Measurements from ENCODE around the gene BTBD2. TPM values are rescaled to one million over a fixed set of nuclear protein-coding genes. Genes with fewer than 3 reads are reported as not detected.

BTBD2 gene
- total and polyA plus RNA-seq, 2 of the 13 experiments (the other 11 are each of a cell fraction or from before 2014, with no cell fraction given): 28.1 to 45.3 TPM

DNA sequence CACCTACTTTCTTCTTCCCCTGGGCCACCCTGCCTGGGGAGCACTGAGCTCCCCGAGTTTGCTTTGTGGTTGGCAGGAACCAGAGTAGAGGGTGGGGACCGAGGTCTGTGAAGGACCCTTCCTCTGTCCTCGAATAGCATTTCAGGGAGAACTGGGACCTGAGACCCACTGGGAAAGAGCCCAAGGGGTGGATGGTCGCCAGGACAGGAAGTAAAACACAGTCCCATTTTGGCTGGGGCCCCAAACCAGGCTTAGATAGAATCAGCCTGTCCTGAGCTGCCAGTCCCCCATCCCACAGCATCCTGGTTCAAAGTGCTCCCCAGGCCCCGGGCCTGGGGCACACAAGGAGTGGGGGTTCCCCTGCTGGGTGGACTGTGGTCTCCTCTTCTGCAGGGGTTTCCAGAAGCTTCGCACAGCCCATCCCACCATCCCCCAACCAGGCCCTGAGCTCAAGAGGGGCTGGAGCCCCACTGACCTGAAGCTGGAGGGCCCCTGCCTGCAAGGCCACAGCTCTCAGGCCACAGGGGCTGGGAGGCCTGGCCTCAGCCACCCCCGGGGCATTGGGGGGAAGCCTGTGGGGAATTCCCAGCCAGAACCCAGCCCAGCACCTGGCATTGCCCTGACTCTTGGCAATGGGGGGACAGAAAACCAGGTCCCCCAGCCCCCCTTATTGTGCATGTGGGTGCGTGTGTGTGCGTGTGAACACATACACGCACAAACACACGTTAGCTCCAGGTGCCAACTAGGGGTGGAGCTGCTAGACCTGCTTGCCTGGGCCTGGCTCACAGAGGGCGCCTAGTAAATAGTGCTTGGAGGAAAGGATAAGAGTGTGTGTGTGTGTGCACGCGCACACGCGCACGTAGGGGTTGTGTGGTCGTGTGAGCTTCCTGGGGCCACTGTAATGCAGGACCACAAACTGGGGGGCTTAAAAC, 36.5 kb upstream of the BTBD2 start (continued):
- TF ChIP-seq, protein P1, sequence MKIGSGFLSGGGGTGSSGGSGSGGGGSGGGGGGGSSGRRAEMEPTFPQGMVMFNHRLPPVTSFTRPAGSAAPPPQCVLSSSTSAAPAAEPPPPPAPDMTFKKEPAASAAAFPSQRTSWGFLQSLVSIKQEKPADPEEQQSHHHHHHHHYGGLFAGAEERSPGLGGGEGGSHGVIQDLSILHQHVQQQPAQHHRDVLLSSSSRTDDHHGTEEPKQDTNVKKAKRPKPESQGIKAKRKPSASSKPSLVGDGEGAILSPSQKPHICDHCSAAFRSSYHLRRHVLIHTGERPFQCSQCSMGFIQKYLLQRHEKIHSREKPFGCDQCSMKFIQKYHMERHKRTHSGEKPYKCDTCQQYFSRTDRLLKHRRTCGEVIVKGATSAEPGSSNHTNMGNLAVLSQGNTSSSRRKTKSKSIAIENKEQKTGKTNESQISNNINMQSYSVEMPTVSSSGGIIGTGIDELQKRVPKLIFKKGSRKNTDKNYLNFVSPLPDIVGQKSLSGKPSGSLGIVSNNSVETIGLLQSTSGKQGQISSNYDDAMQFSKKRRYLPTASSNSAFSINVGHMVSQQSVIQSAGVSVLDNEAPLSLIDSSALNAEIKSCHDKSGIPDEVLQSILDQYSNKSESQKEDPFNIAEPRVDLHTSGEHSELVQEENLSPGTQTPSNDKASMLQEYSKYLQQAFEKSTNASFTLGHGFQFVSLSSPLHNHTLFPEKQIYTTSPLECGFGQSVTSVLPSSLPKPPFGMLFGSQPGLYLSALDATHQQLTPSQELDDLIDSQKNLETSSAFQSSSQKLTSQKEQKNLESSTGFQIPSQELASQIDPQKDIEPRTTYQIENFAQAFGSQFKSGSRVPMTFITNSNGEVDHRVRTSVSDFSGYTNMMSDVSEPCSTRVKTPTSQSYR (CRISPR knock-in tag; IDR thresholded peaks at IDR 0.05; ENCODE audit: borderline replicate concordance): peak; percentile 49; the same call in 1 of the 2 replicates
- no peak for TF ChIP-seq ZNF652 (CRISPR knock-in tag; IDR thresholded peaks at IDR 0.05; ENCODE audit: borderline replicate concordance, low read depth)

DNA sequence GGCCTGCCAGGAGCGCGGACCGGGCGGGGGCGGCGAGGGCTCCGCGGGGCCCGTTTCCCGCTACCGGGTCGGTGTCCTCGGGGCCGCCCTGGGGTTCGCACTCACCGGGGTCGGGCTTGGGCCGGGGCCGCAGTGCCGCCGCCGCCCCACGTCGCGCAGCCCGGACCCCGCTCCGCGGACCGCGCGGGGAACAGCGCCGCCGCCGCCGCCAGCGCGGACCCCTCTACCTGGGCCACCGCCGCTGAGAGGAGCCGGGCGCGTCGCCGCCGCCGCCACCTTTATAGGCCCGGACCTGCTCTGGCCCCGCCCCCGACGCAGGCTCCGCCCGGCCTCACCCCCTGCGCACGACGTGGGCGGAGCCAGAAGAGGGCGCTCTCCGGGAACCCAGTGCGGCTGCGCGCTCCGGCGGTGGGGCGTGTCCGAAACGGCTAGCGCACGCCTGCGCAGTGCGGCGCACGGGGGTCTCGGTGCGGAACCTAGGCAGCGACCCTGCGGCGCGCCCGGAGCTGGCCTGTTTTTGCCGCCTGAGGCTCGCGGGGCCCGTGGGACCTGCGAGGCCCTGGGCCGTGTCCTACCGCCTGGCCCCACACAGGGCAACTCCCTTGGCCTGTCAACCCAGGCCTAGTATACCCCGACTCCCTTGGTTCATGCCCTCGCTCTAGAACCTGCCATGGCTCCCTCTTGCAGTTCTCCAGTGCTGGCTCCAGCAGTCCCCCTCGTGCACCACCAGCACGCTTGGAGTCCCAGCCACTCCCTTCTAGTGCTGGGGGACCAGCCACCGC, 35.7 kb upstream of the BTBD2 start, which contains the start of gene MKNK2:
Gene MKNK2 (minus strand): TSS at position 254 of the 782 bp plus-strand sequence. CDS start 393 bp downstream, outside the sequence.
- Histone ChIP-seq H3K9me3 (ENCODE audit: low read length) (no peaks in the 10 kb centered on the region), H3K27me3 (ENCODE audit: control insufficient read depth in 1 of 2, insufficient read depth in 2 of 2, low read length in 2 of 2) (no peaks in the 10 kb centered on the region), H3K79me2 (ENCODE audit: insufficient read depth, low read length) (peaks cover 34% of the 10 kb centered on the region), H3K4me1 (ENCODE audit: insufficient read depth, low read length) (peaks cover 79% of the 10 kb centered on the region), H3K4me2 (ENCODE audit: low read depth, low read length) (peak within 1 kb of the TSS; percentile 96), H3K27ac (ENCODE audit: extremely low read length, insufficient read depth, low read length) (peak within 1 kb of the TSS; percentile 63), H3K9ac (ENCODE audit: insufficient read depth, low read depth, low read length) (peak within 1 kb of the TSS; percentile 86), H4K20me1 (ENCODE audit: insufficient read depth, low read length) (peaks cover 39% of the 10 kb centered on the region), H3K4me3 (replicated peaks in 1 of 3; ENCODE audit: insufficient read depth in 1 of 3, low read depth in 2 of 3, low read length in 3 of 3) (peak within 1 kb of the TSS; percentile 92 to 94 (median 93)), H2AFZ (ENCODE audit: low read length) (no peak within 1 kb of the TSS), H3K36me3 (replicated peaks in 1 of 2; ENCODE audit: control insufficient read depth in 1 of 2, insufficient read depth in 2 of 2, low read length in 2 of 2) (peaks cover 2 to 9% of the 10 kb centered on the region in 2 experiments; a peak in 3 of 5 replicates)
- ChIA-PET CTCF (ENCODE audit: low intra/inter-chr PET ratio, low total read pairs) (no interaction called here), POLR2A (interaction anchor here (0.6 to 2.5 kb wide), 15 partner anchors 8 to 291 kb away, joined by 3 to 40 read pairs (median 4); partner anchors contain the start of gene BTBD2)
- intact Hi-C loops (cut with micrococcal nuclease; ENCODE audit: unreplicated experiment) (no loop called here), in situ Hi-C loops (cut with HindIII; ENCODE audit: extremely low pct_ligation_motif_present, low pct_unique_long_range_greater_than_20kb) (no loop called here)
- no TSS peak for BruUV-seq (replicated peaks)
- 19% methylated on average over 5 of the region's 93 CpGs for WGBS (ENCODE audit: low lambda C conversion rate)
- ATAC-seq (peak; percentile 47), DNase-seq (ENCODE audit: low spot score) (peak; percentile 64), FAIRE-seq (peak; percentile 39)
- TF ChIP-seq ZNF768 (CRISPR knock-in tag; IDR thresholded peaks at IDR 0.05) (peak; percentile 18), ZNF891 (CRISPR knock-in tag; IDR thresholded peaks at IDR 0.05) (peak; percentile 84; the same call in 1 of the 2 replicates), PCBP1 (IDR thresholded peaks at IDR 0.05; ENCODE audit: borderline replicate concordance, low read depth, low read length) (peak; percentile 93), SRSF4 (IDR thresholded peaks at IDR 0.05; ENCODE audit: low read depth, low read length, poor library complexity, severe bottlenecking) (peak; percentile 52), ZNF256 (CRISPR knock-in tag; conservative IDR thresholded peaks at IDR 0.05) (0 out of 2 replicates have a peak, but pooled peaks have one; percentile 25), TAF1 (CRISPR knock-in tag; IDR thresholded peaks at IDR 0.05) (peak; percentile 81), HINFP (CRISPR knock-in tag; IDR thresholded peaks at IDR 0.05; ENCODE audit: low read depth) (peak; percentile 100), ZNF563 (CRISPR knock-in tag; IDR thresholded peaks at IDR 0.05) (peak; percentile 80), BCL6 (CRISPR knock-in tag; IDR thresholded peaks at IDR 0.05) (0 out of 2 replicates have a peak, but pooled peaks have one; percentile 11)
- TF ChIP-seq, protein P2, sequence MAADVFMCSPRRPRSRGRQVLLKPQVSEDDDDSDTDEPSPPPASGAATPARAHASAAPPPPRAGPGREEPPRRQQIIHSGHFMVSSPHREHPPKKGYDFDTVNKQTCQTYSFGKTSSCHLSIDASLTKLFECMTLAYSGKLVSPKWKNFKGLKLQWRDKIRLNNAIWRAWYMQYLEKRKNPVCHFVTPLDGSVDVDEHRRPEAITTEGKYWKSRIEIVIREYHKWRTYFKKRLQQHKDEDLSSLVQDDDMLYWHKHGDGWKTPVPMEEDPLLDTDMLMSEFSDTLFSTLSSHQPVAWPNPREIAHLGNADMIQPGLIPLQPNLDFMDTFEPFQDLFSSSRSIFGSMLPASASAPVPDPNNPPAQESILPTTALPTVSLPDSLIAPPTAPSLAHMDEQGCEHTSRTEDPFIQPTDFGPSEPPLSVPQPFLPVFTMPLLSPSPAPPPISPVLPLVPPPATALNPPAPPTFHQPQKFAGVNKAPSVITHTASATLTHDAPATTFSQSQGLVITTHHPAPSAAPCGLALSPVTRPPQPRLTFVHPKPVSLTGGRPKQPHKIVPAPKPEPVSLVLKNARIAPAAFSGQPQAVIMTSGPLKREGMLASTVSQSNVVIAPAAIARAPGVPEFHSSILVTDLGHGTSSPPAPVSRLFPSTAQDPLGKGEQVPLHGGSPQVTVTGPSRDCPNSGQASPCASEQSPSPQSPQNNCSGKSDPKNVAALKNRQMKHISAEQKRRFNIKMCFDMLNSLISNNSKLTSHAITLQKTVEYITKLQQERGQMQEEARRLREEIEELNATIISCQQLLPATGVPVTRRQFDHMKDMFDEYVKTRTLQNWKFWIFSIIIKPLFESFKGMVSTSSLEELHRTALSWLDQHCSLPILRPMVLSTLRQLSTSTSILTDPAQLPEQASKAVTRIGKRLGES (CRISPR knock-in tag; IDR thresholded peaks at IDR 0.05; ENCODE audit: borderline replicate concordance): 0 out of 2 replicates have a peak, but pooled peaks have one; percentile 16

Data from HepG2 (cell line).